Measurements from ENCODE around the gene INPP1.

INPP1 gene

GRCh38 chr2:190318931-190319554 lies 24.3 kb upstream of the INPP1 start:
- no peak for DNase-seq (ENCODE audit: insufficient read length)
- TF ChIP-seq TAF1 (IDR thresholded peaks at IDR 0.05; ENCODE audit: borderline replicate concordance, low read depth, low read length) = no peak
- no peak for TF ChIP-seq POLR2A (IDR thresholded peaks at IDR 0.05; ENCODE audit: low read depth, low read length)
- TF ChIP-seq POLR2AphosphoS5 (IDR thresholded peaks at IDR 0.05; ENCODE audit: low read depth, low read length) = no peak
- FAIRE-seq = peak; percentile 17

- TF ChIP-seq POLR2A (IDR thresholded peaks at IDR 0.05; ENCODE audit: low read depth, low read length) (peak; percentile 86), TAF1 (IDR thresholded peaks at IDR 0.05; ENCODE audit: borderline replicate concordance, low read depth, low read length) (peak; percentile 55; the same call in 1 of the 2 replicates), POLR2AphosphoS5 (IDR thresholded peaks at IDR 0.05; ENCODE audit: low read depth, low read length) (peak; percentile 83)
- FAIRE-seq = peak; percentile 98
Measured at GRCh38 chr2:190319555-190320498, 23.6 kb upstream of the INPP1 start, which contains the start of gene HIBCH. Gene HIBCH (minus strand): TSS chr2:190319826. CDS start chr2:190319750, 76 bp downstream.

GRCh38 chr2:190320696-190321095 lies 22.7 kb upstream of the INPP1 start:
- FAIRE-seq (no peak), DNase-seq (ENCODE audit: insufficient read length) (no peak)
- TF ChIP-seq POLR2AphosphoS5 (IDR thresholded peaks at IDR 0.05; ENCODE audit: low read depth, low read length) = 0 out of 2 replicates have a peak, but pooled peaks have one; percentile 38
- peak; percentile 44 for TF ChIP-seq POLR2A (IDR thresholded peaks at IDR 0.05; ENCODE audit: low read depth, low read length)
- TF ChIP-seq TAF1 (IDR thresholded peaks at IDR 0.05; ENCODE audit: borderline replicate concordance, low read depth, low read length) = no peak

More at GRCh38 chr2:190319555-190320498, 23.6 kb upstream of the INPP1 start, which contains the start of gene HIBCH:
- DNase-seq (ENCODE audit: insufficient read length) = peak; percentile 33

- DNase-seq (ENCODE audit: insufficient read length) (no peak), FAIRE-seq (no peak)
- TF ChIP-seq TAF1 (IDR thresholded peaks at IDR 0.05; ENCODE audit: borderline replicate concordance, low read depth, low read length) = no peak
- TF ChIP-seq POLR2A (IDR thresholded peaks at IDR 0.05; ENCODE audit: low read depth, low read length) = no peak
- TF ChIP-seq POLR2AphosphoS5 (IDR thresholded peaks at IDR 0.05; ENCODE audit: low read depth, low read length) = no peak
Measured at GRCh38 chr2:190323406-190323805, 20.0 kb upstream of the INPP1 start.

GRCh38 chr2:190325588-190325987 lies 17.8 kb upstream of the INPP1 start:
- FAIRE-seq (no peak), DNase-seq (ENCODE audit: insufficient read length) (no peak)
- no peak for TF ChIP-seq POLR2AphosphoS5 (IDR thresholded peaks at IDR 0.05; ENCODE audit: low read depth, low read length)
- TF ChIP-seq TAF1 (IDR thresholded peaks at IDR 0.05; ENCODE audit: borderline replicate concordance, low read depth, low read length) = no peak
- no peak for TF ChIP-seq POLR2A (IDR thresholded peaks at IDR 0.05; ENCODE audit: low read depth, low read length)

- DNase-seq (ENCODE audit: insufficient read length) (no peak), FAIRE-seq (no peak)
- TF ChIP-seq TAF1 (IDR thresholded peaks at IDR 0.05; ENCODE audit: borderline replicate concordance, low read depth, low read length) = no peak
- TF ChIP-seq POLR2AphosphoS5 (IDR thresholded peaks at IDR 0.05; ENCODE audit: low read depth, low read length) = no peak
- TF ChIP-seq POLR2A (IDR thresholded peaks at IDR 0.05; ENCODE audit: low read depth, low read length) = no peak
Measured at GRCh38 chr2:190327867-190328572, 15.4 kb upstream of the INPP1 start.

- TF ChIP-seq POLR2A (IDR thresholded peaks at IDR 0.05; ENCODE audit: low read depth, low read length) (no peak), POLR2AphosphoS5 (IDR thresholded peaks at IDR 0.05; ENCODE audit: low read depth, low read length) (no peak)
- DNase-seq (ENCODE audit: insufficient read length) (no peak), FAIRE-seq (no peak)
Measured at GRCh38 chr2:190328573-190329147, 14.7 kb upstream of the INPP1 start.

- TF ChIP-seq POLR2A (IDR thresholded peaks at IDR 0.05; ENCODE audit: low read depth, low read length) (no peak), POLR2AphosphoS5 (IDR thresholded peaks at IDR 0.05; ENCODE audit: low read depth, low read length) (no peak), TAF1 (IDR thresholded peaks at IDR 0.05; ENCODE audit: borderline replicate concordance, low read depth, low read length) (no peak)
- DNase-seq (ENCODE audit: insufficient read length) = no peak
- no peak for FAIRE-seq
Measured at GRCh38 chr2:190333395-190333794, 10.0 kb upstream of the INPP1 start.

- no peak for TF ChIP-seq POLR2AphosphoS5 (IDR thresholded peaks at IDR 0.05; ENCODE audit: low read depth, low read length)
- no peak for TF ChIP-seq POLR2A (IDR thresholded peaks at IDR 0.05; ENCODE audit: low read depth, low read length)
- no peak for TF ChIP-seq TAF1 (IDR thresholded peaks at IDR 0.05; ENCODE audit: borderline replicate concordance, low read depth, low read length)
- DNase-seq (ENCODE audit: insufficient read length) (no peak), FAIRE-seq (no peak)
Measured at GRCh38 chr2:190333928-190334327, 9.5 kb upstream of the INPP1 start.

- no peak for DNase-seq (ENCODE audit: insufficient read length)
- FAIRE-seq = no peak
- TF ChIP-seq TAF1 (IDR thresholded peaks at IDR 0.05; ENCODE audit: borderline replicate concordance, low read depth, low read length) = no peak
- no peak for TF ChIP-seq POLR2AphosphoS5 (IDR thresholded peaks at IDR 0.05; ENCODE audit: low read depth, low read length)
- TF ChIP-seq POLR2A (IDR thresholded peaks at IDR 0.05; ENCODE audit: low read depth, low read length) = no peak
Measured at GRCh38 chr2:190334479-190335224, 8.7 kb upstream of the INPP1 start.
